Testis (tissue), 2 donors: ENCODE measurements around the gene SLC41A3.

Source experiments
- POLR2A ChIP-seq: fragments of 450-650 bp; IDR thresholded peaks from one replicate; pipeline ENCODE4 v1.6.1; 2017; ENCODE audit warnings: antibody characterized with exemption, mild to moderate bottlenecking, moderate library complexity
- TF ChIP-seq, protein P1 (sequence below), 3 experiments: fragments of 450-650 bp in 2 of 3; fragments of 200-600 bp in 1 of 3; sonication (generic) in 1 of 3; IDR thresholded peaks; one replicate each; pipeline ENCODE4 v1.5.1; 2016 to 2019; ENCODE audit warnings: antibody characterized with exemption in 3 of 3, mild to moderate bottlenecking in 2 of 3, moderate library complexity in 1 of 3

DNA sequence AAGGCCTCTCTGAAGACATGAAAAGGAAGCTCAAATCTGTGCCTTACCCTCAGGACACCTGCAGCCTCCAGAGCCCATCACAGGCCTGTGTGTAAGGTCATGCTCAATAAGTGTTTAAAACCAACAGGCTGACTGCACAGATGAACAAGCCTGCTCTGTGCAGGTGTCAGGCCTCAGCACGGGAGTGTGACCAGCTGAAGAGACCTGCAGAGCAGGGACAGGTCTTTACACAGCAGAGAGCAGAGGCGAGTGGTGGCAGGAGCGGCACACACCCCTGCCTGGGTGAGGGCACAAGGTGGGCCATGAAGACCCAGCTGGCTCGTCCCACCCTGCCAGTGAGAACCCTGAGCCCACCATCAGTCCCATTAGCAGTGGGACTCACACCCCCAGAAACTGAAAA, 58.1 kb downstream of the SLC41A3 start:
- TF ChIP-seq, protein P1, sequence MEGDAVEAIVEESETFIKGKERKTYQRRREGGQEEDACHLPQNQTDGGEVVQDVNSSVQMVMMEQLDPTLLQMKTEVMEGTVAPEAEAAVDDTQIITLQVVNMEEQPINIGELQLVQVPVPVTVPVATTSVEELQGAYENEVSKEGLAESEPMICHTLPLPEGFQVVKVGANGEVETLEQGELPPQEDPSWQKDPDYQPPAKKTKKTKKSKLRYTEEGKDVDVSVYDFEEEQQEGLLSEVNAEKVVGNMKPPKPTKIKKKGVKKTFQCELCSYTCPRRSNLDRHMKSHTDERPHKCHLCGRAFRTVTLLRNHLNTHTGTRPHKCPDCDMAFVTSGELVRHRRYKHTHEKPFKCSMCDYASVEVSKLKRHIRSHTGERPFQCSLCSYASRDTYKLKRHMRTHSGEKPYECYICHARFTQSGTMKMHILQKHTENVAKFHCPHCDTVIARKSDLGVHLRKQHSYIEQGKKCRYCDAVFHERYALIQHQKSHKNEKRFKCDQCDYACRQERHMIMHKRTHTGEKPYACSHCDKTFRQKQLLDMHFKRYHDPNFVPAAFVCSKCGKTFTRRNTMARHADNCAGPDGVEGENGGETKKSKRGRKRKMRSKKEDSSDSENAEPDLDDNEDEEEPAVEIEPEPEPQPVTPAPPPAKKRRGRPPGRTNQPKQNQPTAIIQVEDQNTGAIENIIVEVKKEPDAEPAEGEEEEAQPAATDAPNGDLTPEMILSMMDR (IDR thresholded peaks at IDR 0.05) = no peak
- TF ChIP-seq POLR2A = no peak
